Sigmoid colon (tissue), 7 donors: ENCODE results near the gene PDYN. TPM values are rescaled to one million over a fixed set of nuclear protein-coding genes. Genes with fewer than 3 reads are reported as not detected.

Source experiments
- DNase-seq: peaks from one replicate; pipeline ENCODE4 v3.0.0-alpha.2; 2019
- H3K27ac ChIP-seq, 4 donors: fragments of 200-600 bp; sonication (generic); one replicate each; pipeline ENCODE4 v1.5.1; 2016 to 2019; ENCODE audit warnings: mild to moderate bottlenecking in 1 of 4
- H3K27me3 ChIP-seq, 3 donors: fragments of 200-600 bp; sonication (generic); one replicate each; pipeline ENCODE4 v1.5.1; 2019; ENCODE audit warnings: mild to moderate bottlenecking in 1 of 3
- H3K36me3 ChIP-seq, 4 donors: fragments of 200-600 bp; sonication (generic); one replicate each; pipeline ENCODE4 v1.5.1; 2016 to 2019
- H3K4me1 ChIP-seq, 4 donors: fragments of 200-600 bp; sonication (generic); one replicate each; pipeline ENCODE4 v1.5.1; 2017 to 2019
- H3K4me3 ChIP-seq, 4 donors: fragments of 200-600 bp; sonication (generic); one replicate each; pipeline ENCODE4 v1.5.1; 2017 to 2019; ENCODE audit warnings: mild to moderate bottlenecking in 2 of 4, moderate library complexity in 1 of 4
- H3K9me3 ChIP-seq, 4 donors: fragments of 200-600 bp in 3 of 4; sonication (generic) in 3 of 4; one replicate each; pipeline versions ENCODE4 v1.5.1 to v1.6.1; 2013 to 2019
- CTCF ChIP-seq, 4 experiments: fragments of 450-650 bp in 3 of 4; fragments of 200-600 bp in 1 of 4; IDR thresholded peaks; one replicate each; pipeline ENCODE4 v1.5.1; 2016 to 2019; ENCODE audit warnings: antibody characterized with exemption in 4 of 4, mild to moderate bottlenecking in 3 of 4, moderate library complexity in 2 of 4
- EP300 ChIP-seq, 4 donors: sonication (generic); formaldehyde crosslinking; IDR thresholded peaks; one replicate each; pipeline ENCODE4 v1.6.1; 2017; ENCODE audit warnings: antibody characterized with exemption in 4 of 4
- POLR2A ChIP-seq, 2 donors: fragments of 450-650 bp; IDR thresholded peaks; one replicate each; pipeline ENCODE4 v1.6.1; 2016; ENCODE audit warnings: antibody characterized with exemption in 2 of 2, mild to moderate bottlenecking in 2 of 2, moderate library complexity in 2 of 2
- POLR2AphosphoS5 ChIP-seq, 4 donors: sonication (generic); formaldehyde crosslinking; IDR thresholded peaks; one replicate each; pipeline ENCODE4 v1.6.1; 2017; ENCODE audit warnings: antibody characterized with exemption in 4 of 4
- WGBS, 2 donors: extraction: QIAGEN DNeasy Blood & Tissue Kit; methylation state at CpG; one replicate each; pipeline ENCODE4 v1.1.7; 2013; 5-methylcytosine and 5-hydroxymethylcytosine counted together
- intact Hi-C: fragments of 100-400 bp; cut with DNase I; formaldehyde crosslinking; loops from one replicate; pipeline ENCODE4 v1.15.1; 2023
- polyA plus RNA-seq, 3 donors: library from polyadenylated mRNA; stranded (reverse); fragments of 200-250 nt; gene quantifications; one replicate each; pipeline ENCODE4 v1.2.3, GENCODE V29; 2013
- total RNA-seq, 4 donors: library from RNA; depleted of rRNA; stranded (reverse); fragments of >200 nt; gene quantifications; one replicate each; pipeline ENCODE4 v1.1.0, GENCODE V29; 2016
- donor health status: healthy with polysubstance abuse.
- donor health status: Bipolar disorder and iron deficiency.
- donor health status: healthy.

PDYN gene
- total and polyA plus RNA-seq, 7 donors: not detected

GRCh38 chr20:2006452-2007361 is 12.8 kb upstream of the PDYN start:
- no peak overlapping the region for H3K27ac ChIP-seq
- intact Hi-C loops: no loop called here
- peaks cover 0 to 22% (median 0%) of the 10 kb centered on the region in 3 donors for H3K27me3 ChIP-seq
- H3K9me3 ChIP-seq: no peaks in the 10 kb centered on the region
- 24 to 27% methylated on average over 20 of the region's 20 CpGs for WGBS, 2 donors
- no peak overlapping the region for H3K4me3 ChIP-seq
- no peaks in the 10 kb centered on the region for H3K4me1 ChIP-seq
- no peaks in the 10 kb centered on the region for H3K36me3 ChIP-seq
- DNase-seq: no peak
- TF ChIP-seq CTCF (IDR thresholded peaks at IDR 0.05) (peak in 3 of 4 experiments; percentile 20 to 51 (median 29)), POLR2A (IDR thresholded peaks at IDR 0.05) (no peak)

GRCh38 chr20:2005831-2006426 is 12.1 kb upstream of the PDYN start:
- 15 to 16% methylated on average over 12 of the region's 12 CpGs for WGBS, 2 donors
- no peak for TF ChIP-seq CTCF (IDR thresholded peaks at IDR 0.05)
- TF ChIP-seq POLR2AphosphoS5 (IDR thresholded peaks at IDR 0.05): peak in 1 of 4 donors; percentile 14
- no peak for TF ChIP-seq EP300 (IDR thresholded peaks at IDR 0.05)
- TF ChIP-seq POLR2A (IDR thresholded peaks at IDR 0.05): no peak
- no peaks in the 10 kb centered on the region for H3K4me1 ChIP-seq
- H3K9me3 ChIP-seq: no peaks in the 10 kb centered on the region
- no peak overlapping the region for H3K27ac ChIP-seq
- no peak overlapping the region for H3K4me3 ChIP-seq
- no peaks in the 10 kb centered on the region for H3K36me3 ChIP-seq
- DNase-seq: no peak
- intact Hi-C loops: no loop called here
- peaks cover 0 to 22% (median 0%) of the 10 kb centered on the region in 3 donors for H3K27me3 ChIP-seq

- Histone ChIP-seq H3K27me3 (peaks cover 0 to 22% (median 0%) of the 10 kb centered on the region in 3 donors), H3K36me3 (no peaks in the 10 kb centered on the region), H3K9me3 (no peaks in the 10 kb centered on the region), H3K4me1 (no peaks in the 10 kb centered on the region), H3K27ac (no peak overlapping the region), H3K4me3 (no peak overlapping the region)
- intact Hi-C loops: no loop called here
- TF ChIP-seq POLR2A (IDR thresholded peaks at IDR 0.05) (no peak), POLR2AphosphoS5 (IDR thresholded peaks at IDR 0.05) (no peak), EP300 (IDR thresholded peaks at IDR 0.05) (no peak), CTCF (IDR thresholded peaks at IDR 0.05) (no peak)
- DNase-seq: no peak
- WGBS, 2 donors: 87 to 92% methylated on average over 1 of the region's 1 CpG
These were observed 11.5 kb upstream of the PDYN start for GRCh38 chr20:2005359-2005758.

GRCh38 chr20:2004171-2004570 is 10.3 kb upstream of the PDYN start:
- DNase-seq: no peak
- no peak for TF ChIP-seq POLR2A (IDR thresholded peaks at IDR 0.05)
- TF ChIP-seq CTCF (IDR thresholded peaks at IDR 0.05): no peak
- no peak for TF ChIP-seq EP300 (IDR thresholded peaks at IDR 0.05)
- no peak for TF ChIP-seq POLR2AphosphoS5 (IDR thresholded peaks at IDR 0.05)
- H3K4me3 ChIP-seq: no peak overlapping the region
- H3K9me3 ChIP-seq: no peaks in the 10 kb centered on the region
- peaks cover 0 to 22% (median 0%) of the 10 kb centered on the region in 3 donors for H3K27me3 ChIP-seq
- no peak overlapping the region for H3K27ac ChIP-seq
- WGBS, 2 donors: 9 to 33% methylated on average over 1 of the region's 1 CpG
- H3K36me3 ChIP-seq: no peaks in the 10 kb centered on the region
- no peaks in the 10 kb centered on the region for H3K4me1 ChIP-seq
- intact Hi-C loops: no loop called here
